DMS79 (cell line): ENCODE measurements around the gene GATB.
"Not testable (repeated sequence)": the region's sequence is repeated elsewhere in the genome, so short reads cannot be mapped to it uniquely, and the experiment has no call there.

Source experiments
- DNase-seq: peaks from one replicate; lab custom pipeline; 2025; lab: John Stamatoyannopoulos, UW

The GATB gene

GRCh38 chr4:151731670-151732069 lies 29.1 kb downstream of the GATB start:
- DNase-seq: not testable (repeated sequence)

DNA sequence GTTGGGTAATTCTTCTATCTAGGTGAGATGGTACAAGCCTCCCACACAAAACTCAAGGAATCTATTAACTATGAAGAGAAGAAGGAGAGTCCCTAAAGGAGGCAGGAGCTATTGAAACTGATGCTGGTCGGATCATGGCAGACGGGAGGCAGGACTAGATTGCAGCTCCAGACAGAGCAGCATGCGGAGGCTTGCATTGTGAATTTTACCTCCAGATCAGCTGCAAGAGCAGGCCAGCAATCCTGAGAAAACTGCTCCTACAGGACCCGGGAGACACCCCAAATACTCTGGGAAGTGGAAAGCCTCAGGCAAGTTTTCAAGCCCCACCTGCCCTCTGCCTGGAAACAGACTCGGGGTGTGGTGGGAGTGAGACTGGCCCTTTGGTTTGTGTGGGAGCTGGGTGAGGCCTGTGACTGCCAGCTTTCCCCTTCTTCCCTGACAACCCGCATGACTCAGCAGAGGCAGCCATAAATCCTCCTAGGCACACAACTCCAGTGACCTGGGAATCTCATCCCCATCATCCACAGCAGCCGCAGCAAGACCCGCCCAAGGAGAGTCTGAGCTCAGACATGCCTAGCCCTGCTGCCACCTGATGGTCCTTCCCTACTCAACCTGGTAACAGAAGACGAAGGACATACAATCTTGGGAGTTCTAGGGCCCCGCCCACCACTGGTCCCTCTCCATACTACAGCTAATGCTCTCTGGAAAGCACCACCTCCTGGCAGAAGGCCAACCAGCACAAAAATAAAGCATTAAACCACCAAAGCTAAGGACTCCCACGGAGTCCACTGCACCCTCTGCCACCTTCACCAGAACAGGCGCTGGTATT lies 30.9 kb downstream of the GATB start:
- DNase-seq: no peak

GRCh38 chr4:151728679-151729078 lies 32.1 kb downstream of the GATB start:
- no peak for DNase-seq

DNA sequence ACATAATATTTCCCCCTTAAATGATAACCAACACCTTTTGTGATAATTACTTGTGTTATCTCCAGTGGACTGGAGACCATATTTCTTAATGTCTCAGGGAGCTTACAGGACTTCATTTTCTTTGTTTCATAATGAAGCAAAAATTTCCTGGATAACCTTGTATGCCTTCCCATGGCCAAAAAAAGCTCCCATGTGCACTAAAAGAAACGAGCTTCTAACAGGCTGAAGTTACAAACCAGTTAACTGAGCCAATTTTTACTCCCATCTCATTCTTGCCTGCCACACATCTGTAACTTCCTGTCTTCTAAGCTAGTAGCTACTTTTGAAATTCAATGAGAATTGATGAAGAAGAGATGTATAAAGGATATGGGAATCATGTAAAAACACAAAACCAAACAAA lies 32.8 kb downstream of the GATB start:
- no peak for DNase-seq

GRCh38 chr4:151727365-151727764 lies 33.4 kb downstream of the GATB start:
- DNase-seq: no peak

GRCh38 chr4:151725087-151725486 lies 35.7 kb downstream of the GATB start:
- no peak for DNase-seq

- DNase-seq: no peak
Observed at GRCh38 chr4:151721916-151722315, 38.9 kb downstream of the GATB start.

DNA sequence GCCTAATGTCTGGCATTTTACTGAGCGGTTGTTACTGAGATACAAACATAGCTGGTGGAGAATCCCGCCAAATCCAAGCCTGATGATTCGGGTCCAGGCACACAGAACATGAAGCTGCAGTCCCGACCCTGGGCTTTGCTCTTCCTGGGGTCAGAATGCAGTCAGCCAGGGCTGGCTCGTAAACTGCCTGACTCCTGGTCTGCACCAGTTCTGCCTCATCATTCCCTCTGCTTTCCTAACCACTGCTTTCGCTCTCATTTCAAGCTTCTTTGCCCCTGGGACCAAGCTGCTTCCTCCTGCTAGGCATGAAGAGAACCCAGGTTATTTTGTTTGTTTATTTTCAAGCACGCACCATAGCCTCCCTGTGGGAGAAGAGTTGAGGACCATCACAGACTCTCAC lies 39.3 kb downstream of the GATB start:
- DNase-seq: peak; percentile 81

DNA sequence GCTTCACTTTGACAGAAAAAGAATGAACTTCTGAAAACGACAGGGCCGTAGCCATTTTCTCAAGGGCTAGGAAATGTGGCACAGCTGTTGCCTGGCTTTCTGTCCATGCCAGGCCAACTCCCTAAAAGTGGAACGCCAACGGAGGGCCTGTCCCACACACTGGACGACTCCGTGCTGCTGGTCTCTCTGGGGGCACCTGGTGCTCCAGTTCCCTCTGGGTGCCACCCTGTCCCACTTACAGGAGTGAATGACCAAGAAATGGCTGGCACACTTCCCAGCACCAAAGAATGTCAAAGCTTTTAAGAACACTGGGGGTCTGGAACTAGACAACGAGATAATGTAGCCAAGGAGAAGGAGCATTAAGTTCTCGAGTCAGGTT lies 40.9 kb downstream of the GATB start:
- no peak for DNase-seq

GRCh38 chr4:151718984-151719955 lies 41.5 kb downstream of the GATB start:
- DNase-seq: no peak

- no peak for DNase-seq
Observed at GRCh38 chr4:151717909-151718628, 42.7 kb downstream of the GATB start.

DNA sequence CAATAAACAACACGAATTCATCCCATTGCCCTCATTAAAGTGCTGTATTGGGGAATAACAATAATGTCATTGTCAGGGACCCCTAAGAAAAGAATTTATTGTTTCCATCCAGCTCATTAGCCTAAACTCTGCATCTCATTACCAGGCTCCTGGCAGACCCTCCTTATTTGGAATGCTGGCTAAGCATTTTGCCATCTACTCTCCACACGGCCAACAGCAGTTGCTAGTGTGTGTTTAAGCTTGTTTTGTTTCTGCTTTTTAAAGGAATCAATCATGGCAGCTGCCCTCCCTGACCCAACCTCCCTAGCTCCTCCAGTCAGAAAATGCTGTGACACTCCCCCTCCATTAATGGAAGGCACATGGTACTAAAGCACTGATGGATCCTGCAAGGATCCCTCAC lies 43.5 kb downstream of the GATB start:
- no peak for DNase-seq

DNA sequence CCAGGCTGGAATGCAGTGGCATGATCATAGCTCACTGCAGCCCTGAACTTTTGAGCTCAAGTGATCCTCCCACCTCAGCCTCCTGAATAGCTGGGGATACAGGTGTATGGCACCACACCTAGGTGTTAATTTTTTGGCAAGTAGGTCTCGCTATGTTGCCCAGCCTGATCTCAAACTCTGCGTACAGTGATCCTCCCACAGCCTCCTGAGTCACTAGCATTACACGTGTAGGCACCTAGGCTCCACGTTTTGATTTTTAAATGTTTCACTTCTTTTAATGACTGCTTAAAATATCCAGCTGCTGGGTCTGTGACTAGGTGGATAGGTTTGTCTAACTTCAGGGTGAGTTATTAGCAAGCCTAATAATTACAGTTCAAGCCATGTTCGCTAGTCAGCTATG lies 44.5 kb downstream of the GATB start:
- no peak for DNase-seq

DNA sequence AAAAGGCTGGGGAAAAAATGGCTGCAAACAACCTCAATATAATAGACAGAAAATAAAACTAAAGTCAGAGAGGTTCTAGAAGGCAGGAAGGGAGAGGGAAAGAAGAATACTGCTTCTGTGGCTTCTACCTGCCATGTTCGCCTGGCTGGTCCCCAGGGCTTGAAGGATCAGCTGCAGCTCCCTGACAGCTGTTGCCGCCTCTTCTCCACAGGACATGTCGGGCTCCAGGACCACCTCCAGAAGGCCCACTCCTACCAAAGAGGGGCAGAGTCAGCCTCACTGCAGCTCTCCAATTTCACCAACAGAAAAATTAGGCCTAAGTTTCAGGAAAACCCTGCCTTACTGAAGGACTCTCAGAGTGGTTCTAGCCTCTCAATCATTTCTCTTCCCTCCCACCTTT lies 44.9 kb downstream of the GATB start:
- no peak for DNase-seq

GRCh38 chr4:151712777-151713176 lies 48.0 kb downstream of the GATB start:
- no peak for DNase-seq

DNA sequence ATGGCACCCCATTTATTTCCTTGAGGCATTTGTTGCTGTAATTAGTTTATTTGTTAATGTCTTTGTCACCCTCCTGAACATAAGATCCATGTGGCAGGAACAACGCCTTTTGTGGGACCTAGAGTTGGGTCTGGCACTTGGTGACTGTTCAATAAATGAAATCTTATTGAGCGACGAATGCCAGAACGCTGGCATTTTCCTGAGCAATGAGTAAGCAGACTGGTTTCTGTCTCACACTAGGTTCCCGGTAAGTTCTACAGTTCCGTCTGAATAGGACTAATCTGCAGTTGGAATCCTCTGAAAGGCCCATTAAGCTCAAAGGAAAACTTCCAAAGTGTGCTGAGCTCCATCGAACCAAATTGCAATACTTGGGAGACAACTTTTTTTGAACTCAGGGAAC lies 49.2 kb downstream of the GATB start:
- DNase-seq: no peak

DNA sequence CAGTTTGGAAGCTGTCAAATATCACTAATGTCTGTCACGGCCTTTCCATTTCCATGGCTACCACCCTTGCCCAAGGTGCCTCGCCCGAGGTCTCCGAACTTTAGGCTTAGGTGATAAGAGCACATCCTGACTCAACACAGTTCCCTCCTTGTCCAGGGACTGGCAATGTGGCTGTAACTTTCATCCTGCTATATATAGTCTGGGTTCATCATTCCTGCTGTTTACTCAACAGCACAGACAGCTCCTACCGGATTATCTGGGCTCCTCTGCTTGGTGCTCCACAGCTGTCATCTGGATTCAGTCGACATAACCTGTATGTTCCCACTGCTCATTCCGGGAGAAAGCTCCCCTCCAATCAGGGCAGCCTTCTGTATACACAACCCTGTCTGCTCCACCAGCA lies 51.2 kb downstream of the GATB start:
- no peak for DNase-seq

DNA sequence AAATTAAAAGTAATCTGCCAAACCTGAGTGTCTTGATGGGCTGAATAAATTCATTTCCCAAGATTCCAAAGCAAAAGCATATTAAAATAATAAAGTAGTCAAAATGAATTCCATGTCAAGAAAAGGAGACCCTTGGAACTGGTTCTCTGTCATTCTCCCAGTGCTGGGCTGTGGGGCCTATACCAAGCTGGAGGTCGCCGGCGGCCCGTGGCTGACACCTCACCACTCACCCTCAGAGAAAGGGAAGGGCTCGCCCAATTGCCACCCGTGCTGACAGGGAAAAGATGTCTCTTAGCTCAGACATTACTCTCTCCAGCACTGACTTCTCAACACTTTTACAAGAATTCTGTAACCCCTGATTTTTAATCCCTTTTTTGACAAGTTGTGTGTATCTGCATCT lies 51.7 kb downstream of the GATB start:
- no peak for DNase-seq

DNA sequence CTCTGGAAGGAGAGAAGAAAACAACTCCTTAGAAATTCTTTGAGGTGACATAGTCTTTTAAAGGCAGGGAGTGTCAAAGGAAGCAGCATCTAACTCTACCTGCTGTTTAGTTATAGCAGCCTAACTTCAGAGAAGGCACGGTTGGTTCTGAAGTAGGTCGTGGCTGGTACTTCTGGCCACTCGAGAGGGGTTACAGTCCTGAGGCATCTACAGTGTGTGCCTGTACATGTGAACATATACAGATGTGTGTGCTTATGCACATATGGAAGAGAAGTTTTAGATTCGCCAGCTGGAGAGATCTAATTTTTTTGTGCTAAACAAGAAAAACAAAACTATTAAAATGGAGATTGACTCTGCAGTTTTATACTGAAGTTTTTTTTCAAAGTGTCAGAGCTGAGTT lies 52.7 kb downstream of the GATB start:
- DNase-seq: no peak

- DNase-seq: no peak
Observed at GRCh38 chr4:151703401-151703800, 57.4 kb downstream of the GATB start.

DNA sequence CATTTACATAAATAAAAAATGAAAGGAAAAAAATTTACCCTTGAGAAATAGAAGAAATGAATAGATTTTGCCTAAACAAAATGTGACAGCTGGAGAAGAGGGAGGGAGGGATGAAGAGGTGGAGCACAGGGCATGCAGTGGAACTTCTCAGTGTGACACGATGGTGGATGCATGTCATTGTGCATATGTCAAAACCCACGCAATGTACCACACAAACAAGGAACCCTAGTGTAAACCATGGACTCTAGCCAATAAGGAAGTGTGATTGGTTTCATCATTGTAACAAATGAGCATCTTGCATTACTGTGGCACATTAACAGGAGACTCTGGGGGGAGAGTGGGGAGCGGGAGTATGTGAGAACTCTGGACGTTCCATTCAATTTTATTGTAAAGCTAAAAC lies 58.6 kb downstream of the GATB start:
- DNase-seq: no peak

GRCh38 chr4:151700566-151701316 lies 60.1 kb downstream of the GATB start:
- no peak for DNase-seq
